ENCODE measurements around the gene NTN4. TPM values are rescaled to one million over a fixed set of nuclear protein-coding genes. Genes with fewer than 3 reads are reported as not detected.
"Not testable (repeated sequence)": the region's sequence is repeated elsewhere in the genome, so short reads cannot be mapped to it uniquely, and the experiment has no call there.

The NTN4 gene
- total and polyA plus RNA-seq, 7 donors = 3.7 to 17.4 (median 7.2) TPM

- 77 to 88% methylated on average over 4 of the region's 4 CpGs for WGBS, 2 donors
- intact Hi-C loops (cut with DNase I) = loop anchor here (10.0 kb wide), 1 partner anchor 195 kb away; no protein-coding TSS in a partner anchor
- H3K9me3 ChIP-seq = no peaks in the 10 kb centered on the region
- no peak overlapping the region for H3K27ac ChIP-seq
- no peak for DNase-seq
- TF ChIP-seq POLR2AphosphoS5 (IDR thresholded peaks at IDR 0.05) (no peak), POLR2A (IDR thresholded peaks at IDR 0.05) (no peak), CTCF (IDR thresholded peaks at IDR 0.05) (no peak), EP300 (IDR thresholded peaks at IDR 0.05) (no peak)
- H3K4me1 ChIP-seq = peaks cover 0 to 17% (median 16%) of the 10 kb centered on the region in 4 donors
- H3K4me3 ChIP-seq = no peak overlapping the region
- no peaks in the 10 kb centered on the region for H3K27me3 ChIP-seq
- no peaks in the 10 kb centered on the region for H3K36me3 ChIP-seq
Measured at GRCh38 chr12:95620171-95620570, 170.4 kb downstream of the NTN4 start.

GRCh38 chr12:95616470-95616869, 174.1 kb downstream of the NTN4 start:
- H3K27me3 ChIP-seq; H3K4me3 ChIP-seq; H3K36me3 ChIP-seq; intact Hi-C loops (cut with DNase I); H3K4me1 ChIP-seq; H3K9me3 ChIP-seq; H3K27ac ChIP-seq; DNase-seq: not testable (repeated sequence)
- WGBS, 2 donors = 47 to 69% methylated on average over 3 to 7 of the region's 7 CpGs

GRCh38 chr12:95615749-95616148, 174.8 kb downstream of the NTN4 start:
- H3K4me1 ChIP-seq = no peaks in the 10 kb centered on the region
- H3K27me3 ChIP-seq = no peaks in the 10 kb centered on the region
- no peak overlapping the region for H3K27ac ChIP-seq
- DNase-seq = no peak
- no peaks in the 10 kb centered on the region for H3K9me3 ChIP-seq
- intact Hi-C loops (cut with DNase I) = no loop called here
- no peaks in the 10 kb centered on the region for H3K36me3 ChIP-seq
- no peak overlapping the region for H3K4me3 ChIP-seq
- no peak for TF ChIP-seq POLR2AphosphoS5 (IDR thresholded peaks at IDR 0.05)
- no peak for TF ChIP-seq POLR2A (IDR thresholded peaks at IDR 0.05)
- TF ChIP-seq EP300 (IDR thresholded peaks at IDR 0.05) = no peak
- no peak for TF ChIP-seq CTCF (IDR thresholded peaks at IDR 0.05)

GRCh38 chr12:95614390-95614982, 176.1 kb downstream of the NTN4 start:
- TF ChIP-seq CTCF (IDR thresholded peaks at IDR 0.05) = no peak
- TF ChIP-seq EP300 (IDR thresholded peaks at IDR 0.05) = no peak
- TF ChIP-seq POLR2AphosphoS5 (IDR thresholded peaks at IDR 0.05) = no peak
- TF ChIP-seq POLR2A (IDR thresholded peaks at IDR 0.05) = no peak
- H3K36me3 ChIP-seq = no peaks in the 10 kb centered on the region
- no peaks in the 10 kb centered on the region for H3K9me3 ChIP-seq
- WGBS, 2 donors = 97 to 99% methylated on average over 2 of the region's 2 CpGs
- no peaks in the 10 kb centered on the region for H3K4me1 ChIP-seq
- no peak overlapping the region for H3K27ac ChIP-seq
- H3K27me3 ChIP-seq = no peaks in the 10 kb centered on the region
- no peak for DNase-seq
- intact Hi-C loops (cut with DNase I) = no loop called here
- H3K4me3 ChIP-seq = no peak overlapping the region

- Histone ChIP-seq H3K27me3 (no peaks in the 10 kb centered on the region), H3K27ac (no peak overlapping the region), H3K36me3 (no peaks in the 10 kb centered on the region), H3K9me3 (no peaks in the 10 kb centered on the region), H3K4me1 (no peaks in the 10 kb centered on the region), H3K4me3 (no peak overlapping the region)
- no peak for DNase-seq
- TF ChIP-seq EP300 (IDR thresholded peaks at IDR 0.05) = no peak
- no peak for TF ChIP-seq POLR2A (IDR thresholded peaks at IDR 0.05)
- TF ChIP-seq POLR2AphosphoS5 (IDR thresholded peaks at IDR 0.05) = no peak
- TF ChIP-seq CTCF (IDR thresholded peaks at IDR 0.05) = no peak
- intact Hi-C loops (cut with DNase I) = no loop called here
- 95 to 96% methylated on average over 7 of the region's 7 CpGs for WGBS, 2 donors
Measured at GRCh38 chr12:95613021-95613420, 177.5 kb downstream of the NTN4 start.
